Measurements from ENCODE around the gene ELAVL1. TPM values are rescaled to one million over a fixed set of nuclear protein-coding genes. Genes with fewer than 3 reads are reported as not detected.

ELAVL1 gene
- total RNA-seq, 1 donor from 2014 or later: 122 TPM

DNA sequence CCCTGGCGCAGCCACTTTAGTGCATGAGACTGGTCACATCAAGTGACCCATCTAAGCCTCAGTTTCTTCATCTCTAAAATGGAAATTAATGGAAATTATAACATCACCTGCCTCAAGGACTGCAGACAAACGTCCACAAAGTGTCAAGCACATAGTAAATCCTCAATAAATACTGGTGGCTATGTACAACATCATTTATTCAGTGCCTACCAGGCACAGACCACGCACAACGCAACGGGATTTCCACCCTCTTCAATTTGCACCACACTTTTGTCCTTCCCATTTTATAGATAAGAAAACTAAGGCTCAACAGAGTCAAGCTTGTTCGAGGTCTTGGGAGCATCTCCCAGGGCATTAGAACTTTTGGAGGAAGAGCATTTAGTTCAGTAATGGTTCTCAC is 1.4 kb downstream of the ELAVL1 start:
- TF ChIP-seq, protein P1, sequence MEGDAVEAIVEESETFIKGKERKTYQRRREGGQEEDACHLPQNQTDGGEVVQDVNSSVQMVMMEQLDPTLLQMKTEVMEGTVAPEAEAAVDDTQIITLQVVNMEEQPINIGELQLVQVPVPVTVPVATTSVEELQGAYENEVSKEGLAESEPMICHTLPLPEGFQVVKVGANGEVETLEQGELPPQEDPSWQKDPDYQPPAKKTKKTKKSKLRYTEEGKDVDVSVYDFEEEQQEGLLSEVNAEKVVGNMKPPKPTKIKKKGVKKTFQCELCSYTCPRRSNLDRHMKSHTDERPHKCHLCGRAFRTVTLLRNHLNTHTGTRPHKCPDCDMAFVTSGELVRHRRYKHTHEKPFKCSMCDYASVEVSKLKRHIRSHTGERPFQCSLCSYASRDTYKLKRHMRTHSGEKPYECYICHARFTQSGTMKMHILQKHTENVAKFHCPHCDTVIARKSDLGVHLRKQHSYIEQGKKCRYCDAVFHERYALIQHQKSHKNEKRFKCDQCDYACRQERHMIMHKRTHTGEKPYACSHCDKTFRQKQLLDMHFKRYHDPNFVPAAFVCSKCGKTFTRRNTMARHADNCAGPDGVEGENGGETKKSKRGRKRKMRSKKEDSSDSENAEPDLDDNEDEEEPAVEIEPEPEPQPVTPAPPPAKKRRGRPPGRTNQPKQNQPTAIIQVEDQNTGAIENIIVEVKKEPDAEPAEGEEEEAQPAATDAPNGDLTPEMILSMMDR (IDR thresholded peaks at IDR 0.05; ENCODE audit: partially characterized antibody, unreplicated experiment): no peak
- peaks cover 13% of the 10 kb centered on the region for H3K27me3 Mint-ChIP-seq (ENCODE audit: unreplicated experiment)
- H3K27ac Mint-ChIP-seq (ENCODE audit: unreplicated experiment): peak overlapping the region; percentile 97
- peak overlapping the region; percentile 99 for H3K4me3 Mint-ChIP-seq (ENCODE audit: unreplicated experiment)
- H3K9me3 Mint-ChIP-seq (ENCODE audit: unreplicated experiment): peaks cover 16% of the 10 kb centered on the region
- peaks cover 25% of the 10 kb centered on the region for H3K4me1 Mint-ChIP-seq (ENCODE audit: low read depth, unreplicated experiment)
- H3K36me3 Mint-ChIP-seq (ENCODE audit: unreplicated experiment): no peaks in the 10 kb centered on the region
- no peak for DNase-seq

DNA sequence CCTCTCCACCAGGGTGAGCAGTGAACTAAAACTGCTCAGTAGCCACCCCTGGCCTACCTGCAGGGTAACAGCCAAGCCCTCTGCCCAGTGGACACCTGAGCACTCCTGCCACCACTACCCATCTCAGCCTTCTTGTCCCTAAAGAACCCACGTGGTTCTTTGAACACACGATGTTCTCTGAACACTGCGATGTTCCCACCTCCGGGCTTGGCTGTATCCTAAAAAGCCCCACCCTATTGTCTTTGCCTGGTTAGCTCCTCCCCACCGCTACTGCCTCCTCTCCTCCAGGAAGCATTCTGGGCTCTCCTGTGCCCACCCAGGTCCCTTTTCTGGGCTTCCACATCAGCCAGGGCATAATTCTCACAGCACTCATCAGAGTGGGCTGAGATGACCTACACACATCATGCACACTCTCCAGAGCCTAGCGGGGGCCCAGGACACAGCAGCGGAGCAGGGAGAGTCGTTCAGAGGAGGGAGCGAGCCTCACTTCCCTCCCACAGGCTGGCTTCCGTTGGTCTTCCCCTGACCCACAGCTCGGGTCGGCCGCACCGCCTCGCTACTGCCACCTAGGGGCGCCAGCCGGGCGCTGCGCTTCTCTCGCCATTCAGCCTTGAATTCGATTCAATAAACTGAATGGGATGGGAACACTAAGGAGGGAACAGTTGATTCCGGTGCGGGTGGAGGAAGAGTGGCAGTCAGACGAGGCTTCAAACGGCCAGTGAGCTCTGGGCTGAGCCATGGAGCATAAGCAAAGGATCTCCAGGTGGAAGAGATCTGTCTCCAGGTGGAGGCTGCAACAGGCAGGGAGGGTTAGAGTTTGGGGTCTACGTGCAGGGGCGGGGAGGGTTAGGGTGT is 3.2 kb downstream of the ELAVL1 start:
- Mint-ChIP-seq H3K27me3 (ENCODE audit: unreplicated experiment) (peaks cover 13% of the 10 kb centered on the region), H3K27ac (ENCODE audit: unreplicated experiment) (peak overlapping the region; percentile 98), H3K36me3 (ENCODE audit: unreplicated experiment) (no peaks in the 10 kb centered on the region), H3K9me3 (ENCODE audit: unreplicated experiment) (peaks cover 13% of the 10 kb centered on the region), H3K4me1 (ENCODE audit: low read depth, unreplicated experiment) (peaks cover 25% of the 10 kb centered on the region), H3K4me3 (ENCODE audit: unreplicated experiment) (peak overlapping the region; percentile 95)
- DNase-seq: peak; percentile 94
- TF ChIP-seq, protein P1 (IDR thresholded peaks at IDR 0.05; ENCODE audit: partially characterized antibody, unreplicated experiment): peak; percentile 97

DNA sequence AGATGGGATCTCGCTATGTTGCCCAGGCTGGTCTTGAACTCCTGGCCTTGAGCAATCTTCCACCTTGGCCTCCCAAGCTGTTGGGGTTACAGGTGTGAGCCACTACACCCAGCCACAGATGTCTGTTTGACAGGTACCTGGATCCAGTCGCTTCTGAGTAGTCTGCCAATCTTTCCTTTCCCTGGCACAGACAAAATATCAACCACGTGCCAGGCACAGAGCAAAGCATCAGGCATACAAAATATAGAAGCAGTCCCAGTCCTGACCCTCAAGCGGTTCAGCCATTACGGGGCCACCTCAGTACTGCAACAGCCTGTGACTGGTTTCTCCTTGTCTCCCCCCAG is 3.8 kb downstream of the ELAVL1 start:
- no peak for DNase-seq
- H3K27ac Mint-ChIP-seq (ENCODE audit: unreplicated experiment): peak overlapping the region; percentile 98
- no peaks in the 10 kb centered on the region for H3K36me3 Mint-ChIP-seq (ENCODE audit: unreplicated experiment)
- peaks cover 13% of the 10 kb centered on the region for H3K9me3 Mint-ChIP-seq (ENCODE audit: unreplicated experiment)
- H3K4me3 Mint-ChIP-seq (ENCODE audit: unreplicated experiment): peak overlapping the region; percentile 95
- TF ChIP-seq, protein P1 (IDR thresholded peaks at IDR 0.05; ENCODE audit: partially characterized antibody, unreplicated experiment): no peak
- H3K27me3 Mint-ChIP-seq (ENCODE audit: unreplicated experiment): peaks cover 13% of the 10 kb centered on the region
- H3K4me1 Mint-ChIP-seq (ENCODE audit: low read depth, unreplicated experiment): peaks cover 25% of the 10 kb centered on the region

DNA sequence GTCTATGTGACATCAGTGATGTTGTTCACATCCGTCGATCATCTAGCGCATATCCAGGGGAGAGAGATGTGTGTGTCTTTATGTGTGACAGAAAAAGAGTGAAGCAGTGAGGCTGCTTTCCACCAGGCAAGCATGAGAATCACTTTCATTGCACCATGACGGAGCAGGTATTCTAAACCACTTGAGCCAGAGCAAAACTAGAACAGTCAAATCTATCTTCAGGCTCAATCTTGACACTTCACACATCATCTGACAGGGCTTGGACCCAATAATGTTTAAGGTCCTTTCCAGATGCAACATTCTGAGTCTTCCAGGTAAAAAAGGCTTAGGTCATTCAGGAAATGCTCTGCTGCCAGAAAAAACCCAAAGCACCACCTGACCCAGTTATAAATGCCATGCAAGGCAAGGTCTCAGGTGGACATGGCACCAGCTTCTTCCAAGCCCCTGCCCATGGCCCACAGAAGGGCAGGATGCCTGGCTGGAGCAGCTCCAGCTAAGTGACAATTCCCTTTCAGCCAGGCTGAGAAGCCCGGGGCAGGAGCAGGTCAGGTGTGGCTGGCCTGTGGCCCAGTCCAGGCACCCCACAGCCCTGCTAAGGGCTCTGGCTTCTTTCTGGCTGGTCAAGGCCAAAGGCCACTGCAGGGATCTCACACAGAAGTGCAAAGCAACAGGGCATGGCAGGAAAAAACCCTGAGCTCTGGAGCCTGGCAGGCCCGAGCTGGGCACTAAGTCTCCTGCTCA is 5.0 kb downstream of the ELAVL1 start:
- no peaks in the 10 kb centered on the region for H3K36me3 Mint-ChIP-seq (ENCODE audit: unreplicated experiment)
- H3K27me3 Mint-ChIP-seq (ENCODE audit: unreplicated experiment): peaks cover 12% of the 10 kb centered on the region
- TF ChIP-seq, protein P1 (IDR thresholded peaks at IDR 0.05; ENCODE audit: partially characterized antibody, unreplicated experiment): no peak
- DNase-seq: no peak
- peak overlapping the region; percentile 45 for H3K4me3 Mint-ChIP-seq (ENCODE audit: unreplicated experiment)
- H3K9me3 Mint-ChIP-seq (ENCODE audit: unreplicated experiment): peaks cover 9% of the 10 kb centered on the region
- peak overlapping the region; percentile 71 for H3K27ac Mint-ChIP-seq (ENCODE audit: unreplicated experiment)
- H3K4me1 Mint-ChIP-seq (ENCODE audit: low read depth, unreplicated experiment): peaks cover 26% of the 10 kb centered on the region

DNA sequence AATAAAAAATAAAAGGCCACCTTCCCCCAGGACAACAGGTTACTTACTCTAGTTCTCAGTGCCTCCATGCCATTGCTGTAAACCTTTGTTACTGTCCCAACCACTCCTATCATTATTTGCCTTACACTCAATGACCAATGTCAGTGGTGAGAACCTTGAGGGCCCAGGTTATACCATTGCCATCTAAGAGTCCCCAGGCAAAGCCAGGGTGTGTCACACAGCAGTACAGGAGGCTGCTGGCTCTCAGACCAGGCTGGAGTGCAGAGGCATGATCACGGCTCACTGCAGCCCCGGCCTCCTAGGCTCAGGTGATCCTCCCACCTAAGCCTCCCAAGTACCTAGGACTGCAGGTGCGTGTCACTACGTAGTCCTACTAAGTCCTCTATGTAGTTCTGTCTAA is 6.1 kb downstream of the ELAVL1 start:
- no peaks in the 10 kb centered on the region for H3K36me3 Mint-ChIP-seq (ENCODE audit: unreplicated experiment)
- H3K4me3 Mint-ChIP-seq (ENCODE audit: unreplicated experiment): no peak overlapping the region
- H3K9me3 Mint-ChIP-seq (ENCODE audit: unreplicated experiment): peaks cover 4% of the 10 kb centered on the region
- H3K4me1 Mint-ChIP-seq (ENCODE audit: low read depth, unreplicated experiment): peaks cover 36% of the 10 kb centered on the region
- H3K27ac Mint-ChIP-seq (ENCODE audit: unreplicated experiment): no peak overlapping the region
- peaks cover 8% of the 10 kb centered on the region for H3K27me3 Mint-ChIP-seq (ENCODE audit: unreplicated experiment)
- TF ChIP-seq, protein P1 (IDR thresholded peaks at IDR 0.05; ENCODE audit: partially characterized antibody, unreplicated experiment): no peak
- no peak for DNase-seq
